H9 (cell line): Measurements from ENCODE around the gene MTHFD1. TPM values are rescaled to one million over a fixed set of nuclear protein-coding genes. Genes with fewer than 3 reads are reported as not detected.

Experiments
- DNase-seq: peaks from one replicate; pipeline ENCODE4 v3.0.0-alpha.2; 2017
- H2AFZ ChIP-seq: one replicate; pipeline ENCODE4 v1.6.1; 2013; ENCODE audit warnings: mild to moderate bottlenecking, low read length, control low read depth, moderate library complexity
- H2AK5ac ChIP-seq: 2 replicates; pipeline ENCODE4 v1.6.1; 2013; ENCODE audit warnings: low read length, control low read depth, mixed read lengths; ENCODE audit not compliant: insufficient read length
- H2BK120ac ChIP-seq: one replicate; pipeline ENCODE4 v1.6.1; 2013; ENCODE audit warnings: low read depth, mild to moderate bottlenecking, low read length, control low read depth, inconsistent platforms; ENCODE audit not compliant: poor library complexity, severe bottlenecking
- H2BK12ac ChIP-seq: 2 replicates; pipeline ENCODE4 v1.6.1; 2013; ENCODE audit warnings: low read length, control low read depth, mixed read lengths, low read depth; ENCODE audit not compliant: insufficient read length
- H2BK15ac ChIP-seq: 2 replicates; pipeline ENCODE4 v1.6.1; 2013; ENCODE audit warnings: low read depth, low read length, control low read depth
- H2BK20ac ChIP-seq: one replicate; pipeline ENCODE4 v1.6.1; 2013; ENCODE audit warnings: low read depth, mild to moderate bottlenecking, low read length, control low read depth, inconsistent platforms; ENCODE audit not compliant: poor library complexity, severe bottlenecking
- H2BK5ac ChIP-seq: 2 replicates; pipeline ENCODE4 v1.6.1; 2013; ENCODE audit warnings: low read length, control low read depth, mixed read lengths; ENCODE audit not compliant: insufficient read length
- H3K14ac ChIP-seq: 2 replicates; pipeline ENCODE4 v1.6.1; 2013; ENCODE audit warnings: low read length, control low read depth; ENCODE audit not compliant: insufficient read depth
- H3K18ac ChIP-seq: 2 replicates; pipeline ENCODE4 v1.6.1; 2013; ENCODE audit warnings: low read depth, mild to moderate bottlenecking, mixed read lengths, low read length, control low read depth; ENCODE audit not compliant: insufficient read length
- H3K23ac ChIP-seq: 2 replicates; pipeline ENCODE4 v1.6.1; 2013; ENCODE audit warnings: low read length, control low read depth, mixed read lengths, low read depth; ENCODE audit not compliant: insufficient read length
- H3K23me2 ChIP-seq: 2 replicates; pipeline ENCODE4 v1.6.1; 2013; ENCODE audit warnings: low read depth, mild to moderate bottlenecking, mixed read lengths, low read length, control low read depth; ENCODE audit not compliant: insufficient read length, poor library complexity, severe bottlenecking
- H3K27ac ChIP-seq: 2 replicates; pipeline ENCODE4 v1.5.1; 2013; ENCODE audit warnings: low read length, control low read depth, mixed read lengths, low read depth; ENCODE audit not compliant: insufficient read length
- H3K27me3 ChIP-seq: 2 replicates; pipeline ENCODE4 v1.6.1; 2013; ENCODE audit warnings: low read length, control low read depth, inconsistent platforms; ENCODE audit not compliant: insufficient read depth
- H3K4ac ChIP-seq: 2 replicates; pipeline ENCODE4 v1.6.1; 2013; ENCODE audit warnings: low read depth, mild to moderate bottlenecking, control low read depth, inconsistent platforms, low read length, moderate library complexity
- H3K4me1 ChIP-seq: 2 replicates; pipeline ENCODE4 v1.6.1; 2013; ENCODE audit warnings: low read length, control low read depth, inconsistent platforms; ENCODE audit not compliant: insufficient read depth
- H3K4me2 ChIP-seq: 2 replicates; pipeline ENCODE4 v1.6.1; 2013; ENCODE audit warnings: low read length, control low read depth, mixed read lengths; ENCODE audit not compliant: insufficient read length, insufficient read depth
- H3K56ac ChIP-seq: 2 replicates; pipeline ENCODE4 v1.6.1; 2013; ENCODE audit warnings: low read depth, mild to moderate bottlenecking, mixed read lengths, low read length, control low read depth; ENCODE audit not compliant: insufficient read length
- H3K79me1 ChIP-seq: 2 replicates; pipeline ENCODE4 v1.6.1; 2013; ENCODE audit warnings: low read depth, mild to moderate bottlenecking, moderate library complexity, low read length, control low read depth, inconsistent platforms; ENCODE audit not compliant: insufficient read depth, poor library complexity, severe bottlenecking
- H3K79me2 ChIP-seq: 2 replicates; pipeline ENCODE4 v1.6.1; 2013; ENCODE audit warnings: low read length, control low read depth, inconsistent platforms; ENCODE audit not compliant: insufficient read depth
- H3K9ac ChIP-seq: 2 replicates; pipeline ENCODE4 v1.6.1; 2013; ENCODE audit warnings: low read length, control low read depth, mixed read lengths; ENCODE audit not compliant: insufficient read length; ENCODE audit errors: extremely low read depth
- H3K9me3 ChIP-seq: one replicate; pipeline ENCODE4 v1.6.1; 2013; ENCODE audit warnings: low read depth, low read length, inconsistent platforms; ENCODE audit not compliant: control insufficient read depth
- H3T11ph ChIP-seq: one replicate; pipeline ENCODE4 v1.6.1; 2013; ENCODE audit warnings: mild to moderate bottlenecking, low read length, control low read depth, inconsistent platforms
- H4K20me1 ChIP-seq: one replicate; pipeline ENCODE4 v1.6.1; 2013; ENCODE audit not compliant: control insufficient read depth, insufficient read length, insufficient read depth
- H4K5ac ChIP-seq: 2 replicates; pipeline ENCODE4 v1.6.1; 2013; ENCODE audit warnings: low read depth, mild to moderate bottlenecking, mixed read lengths, low read length, control low read depth; ENCODE audit not compliant: insufficient read length
- H4K8ac ChIP-seq: replicated peaks from 2 replicates; pipeline ENCODE4 v1.6.1; 2013; ENCODE audit warnings: low read length, control low read depth, mixed read lengths, low read depth; ENCODE audit not compliant: insufficient read length
- H4K91ac ChIP-seq: 2 replicates; pipeline ENCODE4 v1.6.1; 2013; ENCODE audit warnings: low read depth, mild to moderate bottlenecking, moderate library complexity, mixed read lengths, low read length, control low read depth; ENCODE audit not compliant: insufficient read length
- H3K27ac Mint-ChIP-seq, 3 experiments: 2 replicates in 2 of 3; 3 replicates in 1 of 3; pipeline ENCODE4 v1.8.0; 2020 to 2021; ENCODE audit warnings: mixed read lengths in 3 of 3, mild to moderate bottlenecking in 1 of 3, moderate library complexity in 1 of 3
- H3K27me3 Mint-ChIP-seq: 2 replicates; pipeline ENCODE4 v1.8.0; 2021; ENCODE audit warnings: low read depth, mild to moderate bottlenecking, moderate library complexity, mixed read lengths
- H3K36me3 Mint-ChIP-seq, 3 experiments: 2 replicates in 2 of 3; 3 replicates in 1 of 3; pipeline ENCODE4 v1.8.0; 2020 to 2021; ENCODE audit warnings: low read depth in 3 of 3, mixed read lengths in 3 of 3; ENCODE audit not compliant: insufficient read depth in 1 of 3
- H3K4me1 Mint-ChIP-seq, 2 experiments: 2 replicates each; pipeline ENCODE4 v1.8.0; 2020; ENCODE audit warnings: mixed read lengths in 2 of 2
- H3K4me3 Mint-ChIP-seq, 2 experiments: 2 replicates in 1 of 2; 3 replicates in 1 of 2; pipeline ENCODE4 v1.8.0; 2020 to 2021; ENCODE audit warnings: mild to moderate bottlenecking in 2 of 2, mixed read lengths in 2 of 2, moderate library complexity in 1 of 2
- H3K9me3 Mint-ChIP-seq, 2 experiments: 2 replicates in 1 of 2; 3 replicates in 1 of 2; pipeline ENCODE4 v1.8.0; 2020; ENCODE audit warnings: mild to moderate bottlenecking in 2 of 2, mixed read lengths in 2 of 2, moderate library complexity in 1 of 2
- WGBS: extraction: QIAGEN DNeasy Blood & Tissue Kit; methylation state at CpG from one replicate; pipeline ENCODE4 v1.1.7; 2013; ENCODE audit warnings: missing lambda C conversion rate, low lambda C conversion rate, mixed read lengths; ENCODE audit not compliant: insufficient read length; ENCODE audit errors: extremely low coverage; 5-methylcytosine and 5-hydroxymethylcytosine counted together
- total RNA-seq: library from RNA; stranded (reverse); gene quantifications from 2 replicates; pipeline ENCODE4 v1.2.1, GENCODE V29; 2021
- TF ChIP-seq, protein P1 (sequence below): fragments of 200-600 bp; sonication (generic); conservative IDR thresholded peaks from 3 replicates; pipeline ENCODE4 v1.8.0; 2021; ENCODE audit warnings: antibody characterized with exemption, mild to moderate bottlenecking

MTHFD1 gene
- total RNA-seq, 1 experiment from 2014 or later, result 203 TPM

GRCh38 chr14:64401949-64402348 lies 13.8 kb downstream of the MTHFD1 start:
- no peak overlapping the region for H3K9ac ChIP-seq
- H3T11ph ChIP-seq, result no peak overlapping the region
- no peak overlapping the region for H3K56ac ChIP-seq
- no peak for DNase-seq
- H2AK5ac ChIP-seq, result no peak overlapping the region
- H2BK12ac ChIP-seq, result no peak overlapping the region
- Mint-ChIP-seq H3K27ac (no peak overlapping the region; a peak in 1 of 7 replicates), H3K4me1 (peaks cover 3 to 5% of the 10 kb centered on the region in 2 experiments; a peak in 3 of 4 replicates), H3K36me3 (peaks cover 26 to 51% (median 32%) of the 10 kb centered on the region in 3 experiments), H3K4me3 (no peak overlapping the region), H3K27me3 (no peaks in the 10 kb centered on the region), H3K9me3 (no peaks in the 10 kb centered on the region)
- H3K27me3 ChIP-seq, result no peaks in the 10 kb centered on the region
- no peak overlapping the region for H3K27ac ChIP-seq
- no peaks in the 10 kb centered on the region for H3K4me1 ChIP-seq
- H3K18ac ChIP-seq, result no peak overlapping the region
- H4K5ac ChIP-seq, result no peak overlapping the region
- no peak overlapping the region for H3K4me2 ChIP-seq
- no peak overlapping the region for H2BK120ac ChIP-seq
- H4K20me1 ChIP-seq, result no peaks in the 10 kb centered on the region
- H3K79me1 ChIP-seq, result peaks cover 5% of the 10 kb centered on the region
- H3K14ac ChIP-seq, result no peak overlapping the region
- peaks cover 10% of the 10 kb centered on the region; the same call in 1 of the 2 replicates for H3K79me2 ChIP-seq
- H2BK15ac ChIP-seq, result no peak overlapping the region
- WGBS, result no CpG with 5 or more reads among the region's 1 CpG
- H3K23me2 ChIP-seq, result no peaks in the 10 kb centered on the region
- no peak overlapping the region for H3K23ac ChIP-seq
- H2BK5ac ChIP-seq, result no peak overlapping the region
- H4K91ac ChIP-seq, result no peak overlapping the region
- H3K9me3 ChIP-seq, result no peaks in the 10 kb centered on the region
- H4K8ac ChIP-seq, result no peak overlapping the region
- TF ChIP-seq, protein P1, sequence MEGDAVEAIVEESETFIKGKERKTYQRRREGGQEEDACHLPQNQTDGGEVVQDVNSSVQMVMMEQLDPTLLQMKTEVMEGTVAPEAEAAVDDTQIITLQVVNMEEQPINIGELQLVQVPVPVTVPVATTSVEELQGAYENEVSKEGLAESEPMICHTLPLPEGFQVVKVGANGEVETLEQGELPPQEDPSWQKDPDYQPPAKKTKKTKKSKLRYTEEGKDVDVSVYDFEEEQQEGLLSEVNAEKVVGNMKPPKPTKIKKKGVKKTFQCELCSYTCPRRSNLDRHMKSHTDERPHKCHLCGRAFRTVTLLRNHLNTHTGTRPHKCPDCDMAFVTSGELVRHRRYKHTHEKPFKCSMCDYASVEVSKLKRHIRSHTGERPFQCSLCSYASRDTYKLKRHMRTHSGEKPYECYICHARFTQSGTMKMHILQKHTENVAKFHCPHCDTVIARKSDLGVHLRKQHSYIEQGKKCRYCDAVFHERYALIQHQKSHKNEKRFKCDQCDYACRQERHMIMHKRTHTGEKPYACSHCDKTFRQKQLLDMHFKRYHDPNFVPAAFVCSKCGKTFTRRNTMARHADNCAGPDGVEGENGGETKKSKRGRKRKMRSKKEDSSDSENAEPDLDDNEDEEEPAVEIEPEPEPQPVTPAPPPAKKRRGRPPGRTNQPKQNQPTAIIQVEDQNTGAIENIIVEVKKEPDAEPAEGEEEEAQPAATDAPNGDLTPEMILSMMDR, result no peak
- no peak overlapping the region for H3K4ac ChIP-seq
- no peak overlapping the region for H2BK20ac ChIP-seq
- H2AFZ ChIP-seq, result no peak overlapping the region
